ENCODE measurements around the gene DBH.
"Not testable (repeated sequence)": the region's sequence is repeated elsewhere in the genome, so short reads cannot be mapped to it uniquely, and the experiment has no call there.

DBH gene

DNA sequence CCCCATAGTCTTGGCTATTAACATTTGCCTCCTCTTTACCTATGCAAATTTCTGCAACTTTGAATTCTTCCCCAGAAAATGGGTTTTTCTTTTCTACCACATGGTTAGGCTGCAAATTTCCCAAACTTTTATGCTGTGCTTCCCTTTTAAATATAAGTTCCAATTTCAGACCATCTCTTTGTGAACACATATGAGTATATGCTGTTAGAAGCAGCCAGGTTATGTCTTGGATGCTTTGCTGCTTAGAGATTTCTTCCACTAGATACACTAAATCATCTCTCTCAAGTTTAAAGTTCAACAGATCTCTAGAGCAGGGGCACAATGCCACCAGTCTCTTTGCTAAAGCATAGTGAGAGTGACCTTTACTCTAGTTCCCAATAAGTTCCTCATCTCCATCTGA, 10.2 kb upstream of the DBH start:
- not testable (repeated sequence) for DNase-seq (ENCODE audit: low spot score)

DNA sequence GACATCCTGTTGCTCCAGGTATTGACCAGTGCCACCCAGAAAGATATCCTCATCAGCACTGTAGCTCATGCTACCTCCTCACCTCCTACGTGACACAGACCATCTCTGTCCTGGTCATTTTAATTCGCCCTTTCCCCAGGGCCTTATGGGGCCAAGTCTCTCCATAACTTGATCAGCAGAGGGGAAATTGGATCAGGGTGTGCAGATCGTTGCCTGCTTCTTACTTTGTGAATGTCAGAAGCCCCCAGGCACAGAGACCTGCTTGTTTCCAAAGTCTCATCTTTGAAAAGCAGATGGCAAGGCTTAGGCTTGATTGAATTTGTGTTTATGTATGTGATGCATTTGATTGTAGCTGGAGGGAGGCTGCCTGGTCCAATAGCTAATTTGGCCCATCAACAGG, 8.8 kb upstream of the DBH start:
- no peak for DNase-seq (ENCODE audit: low spot score)

DNA sequence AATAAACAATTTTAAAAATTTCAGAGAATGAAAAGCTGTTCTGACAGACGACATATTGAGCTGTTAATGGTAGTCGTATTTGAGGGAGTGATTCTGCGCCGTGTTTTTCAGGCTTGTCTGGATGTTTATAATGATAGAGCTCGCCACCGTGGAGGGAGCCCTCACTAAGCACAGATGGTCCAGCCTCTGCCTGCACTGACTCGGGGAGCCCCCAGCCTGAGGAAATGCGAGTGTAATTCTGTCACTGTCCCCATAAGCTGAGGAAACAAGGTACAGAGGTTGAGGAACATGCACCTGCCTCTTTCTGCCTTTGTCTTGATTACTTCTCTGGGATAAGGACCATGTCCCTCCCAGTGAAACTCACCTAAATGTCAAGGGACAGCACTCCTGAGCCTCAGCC, 7.4 kb upstream of the DBH start:
- no peak for DNase-seq (ENCODE audit: low spot score)

DNA sequence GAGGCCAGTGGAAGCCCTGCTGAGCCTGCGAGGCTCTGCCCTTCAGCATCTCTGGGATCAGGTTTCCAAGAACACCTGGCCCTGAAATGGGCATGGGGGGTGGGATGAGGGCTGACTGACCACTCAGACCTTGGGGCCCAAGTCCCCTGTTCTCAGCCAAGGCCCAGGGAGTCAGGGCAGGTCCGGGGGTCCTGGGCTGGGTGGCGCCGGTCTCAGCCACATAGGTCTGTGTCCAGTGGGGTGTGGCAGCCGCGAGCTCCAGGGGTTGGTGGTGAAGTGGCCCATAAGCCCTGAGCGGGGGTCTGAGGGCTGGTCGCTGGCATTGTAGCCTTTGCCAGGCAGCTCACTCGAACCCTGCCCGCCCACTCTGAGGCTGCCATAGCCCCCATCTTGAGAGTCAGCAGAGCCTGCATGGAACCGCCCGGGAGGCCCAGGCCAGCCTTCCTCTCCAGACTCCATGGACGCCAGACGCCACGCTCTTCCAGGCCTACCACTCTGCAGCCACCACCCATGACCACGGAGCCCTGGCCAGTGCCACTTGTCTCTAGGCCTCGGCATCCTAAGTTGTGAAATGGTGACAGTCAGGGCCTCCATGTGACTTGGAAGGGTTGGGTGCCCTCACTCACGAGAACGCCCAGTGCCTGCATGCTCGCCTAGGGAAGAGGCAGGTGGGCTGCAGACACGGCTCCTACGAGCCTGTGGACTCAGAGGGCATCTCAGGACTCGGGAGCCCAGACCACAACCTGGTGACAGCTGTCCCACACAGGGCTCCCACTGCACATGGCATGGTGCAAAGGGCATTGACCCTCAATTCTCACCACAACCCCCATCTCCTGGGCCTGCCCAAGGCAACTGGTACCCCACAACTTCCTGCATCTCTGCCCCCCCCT, 6.7 kb upstream of the DBH start:
- no peak for DNase-seq (ENCODE audit: low spot score)

DNA sequence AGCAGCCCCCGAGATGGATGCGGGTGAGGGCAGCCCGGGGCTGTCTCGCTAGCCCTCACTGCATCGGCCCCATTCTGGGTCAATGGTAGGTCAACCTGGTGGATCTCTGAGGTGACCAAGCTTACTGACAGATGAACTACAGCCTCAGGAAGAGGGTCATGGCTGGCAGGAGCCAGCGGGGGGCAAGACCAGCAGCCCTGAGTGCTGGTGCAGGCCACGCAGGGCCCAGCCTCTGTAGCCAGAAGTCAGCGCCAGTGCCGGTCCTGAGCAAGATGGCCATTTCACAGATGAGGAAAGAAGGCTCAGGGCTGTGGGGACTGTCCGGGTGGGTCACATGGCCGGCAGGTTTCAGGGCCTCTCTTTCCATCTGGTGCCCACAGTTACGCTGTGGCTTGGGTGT, 5.1 kb upstream of the DBH start:
- no peak for DNase-seq (ENCODE audit: low spot score)

DNA sequence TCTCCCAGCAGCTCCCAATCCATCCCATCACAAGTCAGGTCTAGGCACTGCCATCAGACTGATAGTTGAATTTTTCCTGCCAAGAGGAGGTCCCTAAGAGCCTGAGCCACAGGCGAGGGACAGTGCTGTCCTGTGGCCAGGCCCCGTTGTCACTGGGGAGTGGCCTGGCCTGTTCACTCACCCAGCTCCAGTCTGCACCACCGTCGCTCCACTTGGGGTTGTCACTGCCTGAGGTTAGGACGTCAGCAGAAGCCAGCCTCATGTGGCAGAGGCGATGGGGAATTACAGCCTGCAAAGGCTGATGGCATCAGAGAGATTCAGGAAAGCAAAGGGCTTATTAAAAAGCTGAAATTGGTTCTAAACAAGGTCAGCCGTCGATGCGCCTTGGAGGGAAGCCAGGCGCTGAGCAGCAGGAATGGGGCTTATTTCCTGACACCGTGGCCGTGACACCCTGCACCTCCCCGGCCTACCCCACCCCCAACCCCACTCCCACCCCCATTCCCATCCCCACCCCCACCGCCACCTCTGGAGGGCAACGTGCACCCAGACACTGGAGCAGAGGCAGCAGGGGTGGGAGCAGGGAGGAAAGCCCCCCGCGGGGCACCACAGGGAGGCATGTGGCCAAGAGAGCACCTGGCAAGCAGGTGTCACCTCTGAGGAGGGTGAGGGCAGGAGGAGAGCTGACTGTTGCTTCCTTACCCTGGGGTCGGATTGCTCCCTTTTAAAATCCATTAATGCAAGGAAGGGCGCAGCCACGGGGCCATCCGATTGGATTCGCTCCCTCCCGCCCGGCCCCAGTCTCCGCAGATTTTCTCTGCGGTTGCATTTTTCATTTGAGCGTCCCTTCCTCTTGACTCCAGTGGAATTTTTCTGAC, 3.1 kb upstream of the DBH start:
- no peak for DNase-seq (ENCODE audit: low spot score)

DNA sequence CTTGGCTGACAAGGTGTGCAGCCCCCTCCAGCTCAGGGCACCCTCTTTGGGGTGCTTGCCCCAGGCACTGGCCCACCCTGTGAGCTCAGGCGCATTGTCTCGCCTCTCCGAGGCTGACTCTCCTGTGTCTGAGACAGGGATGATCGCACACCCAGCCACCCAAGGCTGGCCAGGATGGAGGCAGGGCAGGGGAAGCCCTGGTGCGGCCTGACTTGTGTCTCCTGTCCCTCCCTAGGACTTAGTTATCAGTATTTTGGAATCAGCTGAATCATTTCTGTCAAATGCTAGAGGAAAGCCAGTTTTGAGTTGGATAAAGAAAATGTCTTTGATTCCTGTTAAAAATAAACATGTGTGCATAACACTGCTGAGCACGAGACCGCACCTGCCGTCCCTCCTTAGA, 2.5 kb upstream of the DBH start:
- DNase-seq (ENCODE audit: low spot score), result no peak

DNA sequence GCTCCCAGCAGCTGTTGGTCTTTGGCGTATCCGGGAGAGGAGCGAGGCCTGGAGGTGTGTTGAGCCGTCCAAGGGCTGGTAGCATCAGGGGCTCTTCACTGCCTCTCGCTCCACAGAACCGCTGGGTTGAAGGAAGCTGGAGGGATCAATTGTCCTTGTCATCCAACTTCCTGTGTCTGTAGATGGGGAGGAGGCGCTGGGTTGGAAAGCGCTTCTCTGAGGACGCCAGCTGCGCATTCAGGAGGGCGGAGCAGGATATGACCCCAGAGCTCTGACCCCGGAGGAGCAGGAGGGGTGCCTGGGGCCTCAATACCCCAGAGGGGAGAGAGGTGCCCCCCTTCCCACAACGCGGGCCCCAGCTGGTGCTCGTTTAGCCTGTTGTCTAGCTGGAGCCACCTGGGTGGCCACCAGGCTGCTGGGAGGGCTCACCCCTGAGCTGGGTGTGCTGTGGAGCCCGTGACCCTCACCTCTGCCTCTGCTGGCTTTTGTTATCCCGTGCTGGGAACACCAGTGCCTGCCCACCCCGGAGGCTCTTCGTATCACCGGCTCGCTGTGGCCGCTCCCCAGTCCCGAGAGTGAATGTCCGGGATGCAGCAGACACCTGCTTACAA, 2.0 kb upstream of the DBH start:
- DNase-seq (ENCODE audit: low spot score), result no peak

DNA sequence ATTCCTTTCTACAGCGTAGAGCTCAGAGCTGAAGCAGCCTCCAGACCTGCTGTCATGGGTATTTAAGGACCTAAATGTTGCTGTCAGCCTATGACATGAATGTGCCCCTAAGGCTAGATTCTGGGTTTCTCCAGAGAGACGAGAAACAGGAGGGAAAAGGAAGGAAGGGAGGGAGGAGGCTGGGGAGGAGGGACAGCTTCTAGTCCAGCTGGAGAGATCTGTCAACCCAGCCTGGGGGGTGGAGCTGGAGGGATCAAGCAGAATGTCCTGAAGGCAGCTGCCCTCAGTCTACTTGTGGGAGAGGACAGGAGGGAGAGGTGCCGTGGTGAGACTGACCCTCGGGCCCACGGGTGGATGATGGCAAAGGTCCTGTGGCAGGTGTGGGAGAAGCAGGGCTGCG, 1.1 kb upstream of the DBH start:
- DNase-seq (ENCODE audit: low spot score), result no peak

DNA sequence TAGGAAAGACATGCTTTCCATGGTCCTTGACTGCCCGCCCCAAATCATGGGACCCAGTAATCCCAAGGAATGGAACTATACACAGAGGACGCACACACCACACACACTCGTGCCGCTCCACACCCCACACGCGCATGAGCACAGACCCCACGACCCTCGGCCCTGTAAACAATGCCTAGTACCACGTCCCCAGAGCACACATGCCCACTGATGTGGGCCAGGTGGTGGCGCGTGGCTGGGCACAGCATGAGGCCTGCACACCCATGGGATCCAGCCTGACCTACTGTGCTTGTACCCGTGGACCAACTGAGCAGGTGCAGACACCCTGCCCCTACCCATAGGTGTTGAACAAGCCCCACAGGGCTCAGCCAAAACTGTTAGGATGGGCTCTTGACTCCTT, 739 bp downstream of the DBH start:
- DNase-seq (ENCODE audit: low spot score), result no peak

DNA sequence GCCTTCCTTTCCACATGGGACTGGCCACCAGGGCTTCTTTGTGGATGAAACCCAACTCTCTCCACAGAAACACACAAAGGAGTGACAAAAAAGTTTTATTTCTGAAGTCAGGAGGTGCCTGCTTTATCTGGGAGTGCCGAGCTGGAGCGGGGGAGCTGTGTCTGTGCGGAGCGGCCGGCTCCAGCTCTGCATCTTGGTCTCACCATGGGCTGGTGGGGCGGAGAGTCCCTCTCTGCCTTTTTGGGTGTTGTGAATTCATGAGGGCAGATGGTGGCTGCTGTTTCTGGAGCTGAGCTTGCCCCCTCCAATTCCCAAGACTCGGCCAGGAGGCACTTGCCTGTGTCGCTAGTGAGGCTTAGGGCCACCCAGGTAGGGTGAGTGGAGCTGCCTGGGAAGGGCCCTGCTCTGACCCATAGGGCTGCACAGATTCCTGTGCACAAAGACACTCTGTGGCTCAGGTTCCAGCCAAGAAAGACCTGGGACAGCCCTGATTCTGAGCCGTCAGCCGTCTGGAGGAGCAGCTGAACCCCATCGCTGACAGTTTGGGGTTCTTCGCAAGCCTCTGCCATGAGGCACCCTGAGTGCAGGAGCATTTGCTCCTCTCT, 1.4 kb downstream of the DBH start:
- DNase-seq (ENCODE audit: low spot score), result no peak

DNA sequence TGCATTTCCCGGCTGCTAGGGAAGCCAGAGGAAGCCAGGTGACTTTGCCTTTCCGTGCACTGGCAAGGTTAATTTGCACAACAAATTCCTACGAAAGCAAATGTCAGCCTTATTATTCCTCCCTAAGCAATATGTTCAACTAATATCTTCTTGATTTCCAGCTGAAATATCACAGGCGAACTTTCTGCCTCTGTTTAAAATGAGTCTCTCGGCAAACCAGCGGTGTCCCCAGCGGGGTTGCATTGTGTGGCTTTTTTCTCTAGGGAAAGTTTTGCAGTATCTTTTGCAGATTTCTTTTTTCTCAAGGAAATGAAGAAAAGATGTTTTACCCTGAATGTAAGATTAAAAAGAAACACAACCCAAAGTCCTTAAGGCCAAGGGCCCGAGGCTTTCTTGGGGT, 1.9 kb downstream of the DBH start:
- no peak for DNase-seq (ENCODE audit: low spot score)

DNA sequence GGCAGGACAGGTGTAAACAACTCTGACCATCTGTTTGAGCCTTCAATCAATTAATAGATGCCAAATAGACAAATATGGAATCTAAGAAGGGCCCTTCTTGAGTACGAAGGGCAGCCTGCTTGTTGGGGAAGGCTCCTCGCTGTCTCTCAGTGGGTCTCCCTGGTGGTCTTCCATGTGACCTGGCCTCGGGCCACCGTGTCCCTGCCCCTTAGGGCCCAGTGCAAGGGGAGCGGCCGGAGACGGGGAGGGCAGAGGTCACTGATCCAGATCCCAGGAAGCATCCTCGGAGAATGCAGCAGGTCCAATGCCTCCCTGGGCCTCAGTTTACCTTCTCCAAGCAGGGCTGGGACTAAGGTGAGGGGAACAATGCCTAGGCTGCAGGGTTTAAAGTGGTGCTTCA, 2.5 kb downstream of the DBH start:
- no peak for DNase-seq (ENCODE audit: low spot score)

DNA sequence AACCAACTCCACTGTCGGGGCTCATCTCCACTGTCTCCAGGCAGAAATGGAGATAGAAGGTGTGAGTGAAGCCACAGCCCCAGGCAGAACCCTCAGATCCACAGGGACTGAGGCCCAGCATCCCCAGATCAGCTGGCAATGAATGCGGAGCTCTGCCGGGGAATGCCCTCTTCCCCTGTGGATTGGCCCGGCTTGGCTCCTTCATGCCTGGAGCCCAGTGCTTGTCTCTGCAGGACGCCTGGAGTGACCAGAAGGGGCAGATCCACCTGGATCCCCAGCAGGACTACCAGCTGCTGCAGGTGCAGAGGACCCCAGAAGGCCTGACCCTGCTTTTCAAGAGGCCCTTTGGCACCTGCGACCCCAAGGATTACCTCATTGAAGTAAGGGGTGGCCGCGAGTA, 3.5 kb downstream of the DBH start:
- no peak for DNase-seq (ENCODE audit: low spot score)

DNA sequence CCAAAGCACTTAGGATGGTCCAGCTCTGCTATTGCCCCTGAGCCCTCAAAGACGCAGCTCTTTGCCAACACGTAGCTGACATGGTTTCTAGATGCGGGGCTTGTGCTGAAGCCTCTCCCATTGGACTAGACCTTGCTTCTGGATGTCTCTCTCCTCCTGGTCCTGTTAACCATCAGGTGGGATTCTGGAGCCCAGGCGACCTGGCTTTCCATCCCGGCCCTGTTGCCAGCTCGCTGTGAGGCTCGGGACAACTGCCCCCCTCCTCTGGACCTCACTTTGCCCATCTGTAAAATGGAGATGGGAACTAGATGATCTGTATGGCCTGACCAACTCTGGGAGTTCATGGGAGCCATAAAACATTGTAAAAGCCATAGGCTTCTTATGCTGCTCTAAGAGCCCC, 4.0 kb downstream of the DBH start:
- no peak for DNase-seq (ENCODE audit: low spot score)

DNA sequence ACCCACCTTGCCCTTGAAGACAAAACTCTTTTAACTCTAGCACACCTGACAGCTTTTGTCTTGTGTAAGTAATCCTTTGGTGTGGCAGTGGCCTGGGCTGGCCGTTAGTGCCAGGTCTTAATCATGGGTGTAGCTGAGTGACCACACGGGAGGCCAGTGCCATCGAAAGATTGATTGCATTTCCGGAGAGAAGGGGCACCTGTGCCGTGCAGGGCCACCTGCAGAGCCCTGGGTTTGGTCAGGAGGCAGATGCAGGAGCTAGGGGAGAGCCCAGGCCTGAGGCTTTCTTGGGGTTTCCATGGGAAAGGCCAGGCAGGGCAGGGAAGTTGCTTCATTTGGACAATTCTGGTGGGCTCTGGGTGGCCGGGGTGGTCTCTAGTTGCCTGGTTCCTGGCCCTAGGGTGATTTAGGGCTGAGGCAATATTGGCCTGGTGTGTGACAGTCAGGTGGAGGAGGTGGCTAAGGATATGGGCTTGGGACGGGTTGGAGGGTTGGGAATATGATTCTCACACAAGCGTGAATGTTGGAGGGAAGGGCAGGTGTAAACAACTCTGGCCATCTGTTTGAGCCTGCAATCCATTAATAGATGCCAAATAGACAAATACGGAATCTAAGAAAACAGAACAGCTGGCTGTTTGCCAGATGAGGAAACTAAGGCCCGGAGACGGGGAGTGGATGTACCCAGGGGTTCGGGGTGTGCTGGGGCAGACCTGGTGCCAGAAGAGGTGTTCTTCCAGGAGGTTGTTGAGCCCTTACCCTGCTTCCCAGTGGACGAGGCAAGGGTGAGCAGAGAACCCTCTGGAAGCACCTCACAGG, 4.6 kb downstream of the DBH start:
- DNase-seq (ENCODE audit: low spot score), result no peak

DNA sequence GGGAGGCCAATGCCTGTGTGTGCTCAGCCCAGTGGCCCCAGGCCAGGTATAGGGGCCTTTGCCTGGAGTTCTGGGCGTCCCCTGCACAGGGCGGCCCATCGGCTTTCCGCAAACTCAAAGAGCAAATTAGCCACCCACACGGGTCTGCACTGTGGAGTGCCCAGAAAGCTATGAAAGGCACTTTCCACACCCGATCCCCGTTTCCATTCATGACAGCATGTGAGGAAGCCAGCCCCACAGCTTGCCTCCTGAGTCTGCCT, 5.2 kb downstream of the DBH start:
- no peak for DNase-seq (ENCODE audit: low spot score)

DNA sequence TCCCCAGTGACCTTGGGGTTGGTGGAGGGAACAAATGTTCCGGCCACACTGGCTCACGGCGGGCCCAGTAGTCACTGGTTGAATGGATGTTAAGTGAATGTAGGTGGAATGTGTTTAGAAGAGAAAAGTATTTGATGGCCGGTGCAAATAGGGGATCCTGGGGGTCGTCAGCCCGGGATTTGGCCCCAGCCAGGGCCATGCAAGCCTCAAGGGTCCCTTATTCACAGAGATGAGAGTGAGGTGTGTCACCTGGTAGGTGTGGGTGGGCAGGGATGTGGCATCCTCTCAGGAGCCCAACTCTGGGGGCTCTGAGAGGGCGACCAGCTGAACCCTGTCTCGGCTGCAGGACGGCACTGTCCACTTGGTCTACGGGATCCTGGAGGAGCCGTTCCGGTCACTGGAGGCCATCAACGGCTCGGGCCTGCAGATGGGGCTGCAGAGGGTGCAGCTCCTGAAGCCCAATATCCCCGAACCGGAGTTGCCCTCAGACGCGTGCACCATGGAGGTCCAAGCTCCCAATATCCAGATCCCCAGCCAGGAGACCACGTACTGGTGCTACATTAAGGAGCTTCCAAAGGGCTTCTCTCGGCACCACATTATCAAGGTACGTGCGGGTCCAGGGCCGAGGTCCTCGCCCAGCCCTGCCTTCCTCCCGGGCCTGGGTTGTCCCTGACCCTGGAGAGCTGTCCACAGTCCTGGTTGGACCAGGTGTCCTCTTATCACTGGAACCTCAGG, 5.9 kb downstream of the DBH start:
- no peak for DNase-seq (ENCODE audit: low spot score)

DNA sequence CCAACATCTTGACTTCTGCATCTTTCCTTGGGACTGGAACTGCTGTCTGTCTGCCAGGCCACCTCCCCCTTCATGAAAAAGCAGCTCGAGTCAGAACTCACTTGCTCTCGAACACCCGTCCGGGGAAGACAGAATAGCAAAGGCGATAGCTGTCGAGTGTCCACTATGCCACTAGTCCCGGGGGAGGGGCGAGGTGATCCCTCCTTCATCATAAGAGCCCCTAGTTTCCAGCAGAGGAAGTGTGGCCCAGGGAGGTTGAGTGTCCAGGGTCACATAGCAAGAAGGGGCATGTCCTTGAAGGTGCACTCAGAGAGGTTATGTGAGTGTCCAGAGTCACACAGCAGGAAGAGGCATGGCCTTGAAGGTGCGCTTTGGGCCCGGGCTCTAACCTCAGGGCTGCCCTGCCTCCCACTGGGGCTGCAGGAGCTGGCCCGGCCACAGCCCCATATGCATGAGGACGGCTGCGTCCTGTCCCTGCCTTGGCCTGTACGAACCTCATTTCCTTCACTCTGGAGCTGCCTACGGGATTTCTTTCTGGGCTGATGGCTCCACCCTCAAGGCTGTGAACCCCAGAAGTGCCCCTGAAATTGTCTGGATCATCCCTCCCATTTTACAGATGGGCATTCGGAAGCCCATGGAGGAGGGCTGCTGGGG, 6.7 kb downstream of the DBH start:
- DNase-seq (ENCODE audit: low spot score), result peak; percentile 30

DNA sequence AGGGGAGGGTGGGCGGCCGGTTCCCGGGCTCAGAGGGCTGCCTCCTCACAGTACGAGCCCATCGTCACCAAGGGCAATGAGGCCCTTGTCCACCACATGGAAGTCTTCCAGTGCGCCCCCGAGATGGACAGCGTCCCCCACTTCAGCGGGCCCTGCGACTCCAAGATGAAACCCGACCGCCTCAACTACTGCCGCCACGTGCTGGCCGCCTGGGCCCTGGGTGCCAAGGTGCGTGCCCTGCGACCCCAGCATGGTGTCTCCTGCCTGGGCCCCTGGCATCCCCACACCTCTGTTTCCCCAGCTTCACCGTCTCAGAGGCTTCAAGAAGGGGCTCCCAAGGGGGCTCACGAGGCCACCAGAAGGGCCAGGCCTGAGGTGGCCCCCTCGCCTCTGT, 7.2 kb downstream of the DBH start:
- DNase-seq (ENCODE audit: low spot score), result no peak

All from kidney capillary endothelial cell (primary cell).